ENCODE results near the gene CCDC97.

GRCh38 chr19:41296433-41296871 is 13.5 kb upstream of the CCDC97 start:
- TF ChIP-seq POLR2A (IDR thresholded peaks at IDR 0.05; ENCODE audit: low read length) (no peak), GATA1 (IDR thresholded peaks at IDR 0.05; ENCODE audit: low read depth, low read length) (no peak)

Measured in erythroblast (primary cell).